Sigmoid colon (tissue), 7 donors: Measurements from ENCODE around the gene THRB. TPM values are rescaled to one million over a fixed set of nuclear protein-coding genes. Genes with fewer than 3 reads are reported as not detected.

Experiments
- DNase-seq: peaks from one replicate; pipeline ENCODE4 v3.0.0-alpha.2; 2019
- H3K27ac ChIP-seq, 4 donors: fragments of 200-600 bp; sonication (generic); one replicate each; pipeline ENCODE4 v1.5.1; 2016 to 2019; ENCODE audit warnings: mild to moderate bottlenecking in 1 of 4
- H3K27me3 ChIP-seq, 3 donors: fragments of 200-600 bp; sonication (generic); one replicate each; pipeline ENCODE4 v1.5.1; 2019; ENCODE audit warnings: mild to moderate bottlenecking in 1 of 3
- H3K36me3 ChIP-seq, 4 donors: fragments of 200-600 bp; sonication (generic); one replicate each; pipeline ENCODE4 v1.5.1; 2016 to 2019
- H3K4me1 ChIP-seq, 4 donors: fragments of 200-600 bp; sonication (generic); one replicate each; pipeline ENCODE4 v1.5.1; 2017 to 2019
- H3K4me3 ChIP-seq, 4 donors: fragments of 200-600 bp; sonication (generic); one replicate each; pipeline ENCODE4 v1.5.1; 2017 to 2019; ENCODE audit warnings: mild to moderate bottlenecking in 2 of 4, moderate library complexity in 1 of 4
- H3K9me3 ChIP-seq, 4 donors: fragments of 200-600 bp in 3 of 4; sonication (generic) in 3 of 4; one replicate each; pipeline versions ENCODE4 v1.5.1 to v1.6.1; 2013 to 2019
- EP300 ChIP-seq, 4 donors: sonication (generic); formaldehyde crosslinking; IDR thresholded peaks; one replicate each; pipeline ENCODE4 v1.6.1; 2017; ENCODE audit warnings: antibody characterized with exemption in 4 of 4
- POLR2A ChIP-seq, 2 donors: fragments of 450-650 bp; IDR thresholded peaks; one replicate each; pipeline ENCODE4 v1.6.1; 2016; ENCODE audit warnings: antibody characterized with exemption in 2 of 2, mild to moderate bottlenecking in 2 of 2, moderate library complexity in 2 of 2
- POLR2AphosphoS5 ChIP-seq, 4 donors: sonication (generic); formaldehyde crosslinking; IDR thresholded peaks; one replicate each; pipeline ENCODE4 v1.6.1; 2017; ENCODE audit warnings: antibody characterized with exemption in 4 of 4
- WGBS, 2 donors: extraction: QIAGEN DNeasy Blood & Tissue Kit; methylation state at CpG; one replicate each; pipeline ENCODE4 v1.1.7; 2013; 5-methylcytosine and 5-hydroxymethylcytosine counted together
- intact Hi-C: fragments of 100-400 bp; cut with DNase I; formaldehyde crosslinking; loops from one replicate; pipeline ENCODE4 v1.15.1; 2023
- polyA plus RNA-seq, 3 donors: library from polyadenylated mRNA; stranded (reverse); fragments of 200-250 nt; gene quantifications; one replicate each; pipeline ENCODE4 v1.2.3, GENCODE V29; 2013
- total RNA-seq, 4 donors: library from RNA; depleted of rRNA; stranded (reverse); fragments of >200 nt; gene quantifications; one replicate each; pipeline ENCODE4 v1.1.0, GENCODE V29; 2016
- TF ChIP-seq, protein P1 (sequence below), 4 experiments: fragments of 450-650 bp in 3 of 4; fragments of 200-600 bp in 1 of 4; IDR thresholded peaks; one replicate each; pipeline ENCODE4 v1.5.1; 2016 to 2019; ENCODE audit warnings: antibody characterized with exemption in 4 of 4, mild to moderate bottlenecking in 3 of 4, moderate library complexity in 2 of 4
- donor health status: healthy with polysubstance abuse.
- donor health status: Bipolar disorder and iron deficiency.
- donor health status: healthy.

THRB gene
- total and polyA plus RNA-seq, 7 donors: 7.2 to 49.5 (median 29.7) TPM

DNA sequence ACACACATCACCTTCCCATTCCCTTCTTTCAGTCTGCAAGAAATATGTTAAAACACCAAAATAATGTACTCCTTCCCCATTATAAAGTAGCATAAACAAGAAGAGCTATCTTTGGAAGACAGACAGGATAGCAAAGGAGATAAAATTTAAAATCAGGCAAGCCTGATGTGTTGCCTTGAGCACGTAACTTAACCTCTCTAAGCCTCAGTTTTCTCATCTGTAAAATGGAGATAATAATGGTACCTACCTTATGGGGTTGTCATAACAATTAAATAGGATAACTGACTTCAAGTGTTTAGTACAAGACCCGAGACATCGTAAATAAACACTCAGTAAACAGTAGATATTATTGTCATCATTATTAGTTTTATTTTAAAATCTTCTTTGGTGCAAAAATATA lies 407.2 kb downstream of the THRB start:
- H3K9me3 ChIP-seq: no peaks in the 10 kb centered on the region
- DNase-seq: no peak
- no peaks in the 10 kb centered on the region for H3K36me3 ChIP-seq
- no peak overlapping the region for H3K4me3 ChIP-seq
- TF ChIP-seq POLR2AphosphoS5 (IDR thresholded peaks at IDR 0.05) (no peak), POLR2A (IDR thresholded peaks at IDR 0.05) (no peak), EP300 (IDR thresholded peaks at IDR 0.05) (no peak)
- TF ChIP-seq, protein P1, sequence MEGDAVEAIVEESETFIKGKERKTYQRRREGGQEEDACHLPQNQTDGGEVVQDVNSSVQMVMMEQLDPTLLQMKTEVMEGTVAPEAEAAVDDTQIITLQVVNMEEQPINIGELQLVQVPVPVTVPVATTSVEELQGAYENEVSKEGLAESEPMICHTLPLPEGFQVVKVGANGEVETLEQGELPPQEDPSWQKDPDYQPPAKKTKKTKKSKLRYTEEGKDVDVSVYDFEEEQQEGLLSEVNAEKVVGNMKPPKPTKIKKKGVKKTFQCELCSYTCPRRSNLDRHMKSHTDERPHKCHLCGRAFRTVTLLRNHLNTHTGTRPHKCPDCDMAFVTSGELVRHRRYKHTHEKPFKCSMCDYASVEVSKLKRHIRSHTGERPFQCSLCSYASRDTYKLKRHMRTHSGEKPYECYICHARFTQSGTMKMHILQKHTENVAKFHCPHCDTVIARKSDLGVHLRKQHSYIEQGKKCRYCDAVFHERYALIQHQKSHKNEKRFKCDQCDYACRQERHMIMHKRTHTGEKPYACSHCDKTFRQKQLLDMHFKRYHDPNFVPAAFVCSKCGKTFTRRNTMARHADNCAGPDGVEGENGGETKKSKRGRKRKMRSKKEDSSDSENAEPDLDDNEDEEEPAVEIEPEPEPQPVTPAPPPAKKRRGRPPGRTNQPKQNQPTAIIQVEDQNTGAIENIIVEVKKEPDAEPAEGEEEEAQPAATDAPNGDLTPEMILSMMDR (IDR thresholded peaks at IDR 0.05): no peak
- H3K27me3 ChIP-seq: no peaks in the 10 kb centered on the region
- intact Hi-C loops: no loop called here
- H3K4me1 ChIP-seq: no peaks in the 10 kb centered on the region
- H3K27ac ChIP-seq: no peak overlapping the region
- WGBS, 2 donors: 90 to 94% methylated on average over 3 of the region's 3 CpGs

DNA sequence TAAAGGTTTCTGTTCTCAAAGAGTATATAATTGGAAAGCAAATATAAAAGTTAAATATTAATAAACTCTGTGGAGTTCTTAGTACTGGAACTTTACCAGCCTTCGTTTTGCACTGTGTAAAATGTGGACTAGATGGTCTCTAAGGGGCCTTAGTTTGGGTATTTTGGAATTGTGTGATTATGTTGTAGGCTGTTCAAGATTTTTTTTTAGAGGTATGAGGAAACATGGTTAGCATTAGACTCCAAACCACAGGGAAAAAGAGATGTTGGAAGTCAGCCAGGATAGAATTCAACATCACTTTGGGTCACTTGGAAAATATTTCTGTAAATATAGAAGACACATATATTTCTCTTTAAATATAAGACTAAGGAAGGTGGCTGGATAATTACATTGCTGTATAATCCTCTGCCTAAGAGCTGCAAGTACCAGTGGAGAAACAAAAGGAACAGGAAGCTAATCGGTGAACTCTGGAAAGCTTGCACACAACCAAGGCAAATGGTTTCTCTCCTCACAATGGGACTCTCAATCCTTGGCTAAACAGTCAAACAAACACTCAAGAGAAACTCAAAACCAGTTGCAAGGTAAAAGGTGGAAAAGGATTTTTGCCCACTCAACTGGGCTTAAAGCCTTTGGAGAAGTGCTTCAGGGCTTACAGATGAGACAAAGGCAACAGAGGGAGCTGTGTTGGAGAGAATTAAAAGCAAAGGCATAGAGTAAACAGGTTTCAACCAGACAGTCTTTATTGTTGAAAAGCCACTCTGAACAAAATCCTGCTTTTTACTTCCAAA lies 407.8 kb downstream of the THRB start:
- WGBS, 2 donors: 8 to 50% methylated on average over 2 of the region's 2 CpGs
- H3K36me3 ChIP-seq: no peaks in the 10 kb centered on the region
- TF ChIP-seq POLR2A (IDR thresholded peaks at IDR 0.05) (no peak), EP300 (IDR thresholded peaks at IDR 0.05) (no peak), POLR2AphosphoS5 (IDR thresholded peaks at IDR 0.05) (no peak)
- TF ChIP-seq, protein P1 (IDR thresholded peaks at IDR 0.05): no peak
- H3K9me3 ChIP-seq: no peaks in the 10 kb centered on the region
- intact Hi-C loops: no loop called here
- H3K27ac ChIP-seq: no peak overlapping the region
- no peaks in the 10 kb centered on the region for H3K4me1 ChIP-seq
- H3K4me3 ChIP-seq: no peak overlapping the region
- DNase-seq: no peak
- no peaks in the 10 kb centered on the region for H3K27me3 ChIP-seq

DNA sequence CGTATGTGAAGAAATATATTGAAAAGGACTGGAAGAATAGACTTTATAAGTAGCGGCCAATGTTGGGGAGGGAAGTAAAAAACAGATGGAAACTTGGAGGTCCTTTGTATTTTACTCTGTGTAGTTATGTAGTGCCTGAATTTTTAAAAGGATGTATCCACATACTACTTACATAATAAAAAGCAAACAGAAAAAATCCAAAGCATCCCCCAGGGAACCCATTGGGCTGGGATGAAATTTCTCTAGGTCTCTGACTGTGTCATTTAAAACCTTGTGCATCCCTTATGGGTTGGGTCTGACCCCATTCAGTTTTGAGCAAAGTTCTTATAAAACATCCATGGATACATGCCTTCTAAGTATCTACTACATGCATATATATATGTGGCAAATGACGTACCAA lies 408.4 kb downstream of the THRB start:
- Histone ChIP-seq H3K27ac (no peak overlapping the region), H3K4me1 (no peaks in the 10 kb centered on the region), H3K9me3 (no peaks in the 10 kb centered on the region), H3K27me3 (no peaks in the 10 kb centered on the region), H3K36me3 (no peaks in the 10 kb centered on the region), H3K4me3 (no peak overlapping the region)
- 66 to 82% methylated on average over 3 of the region's 3 CpGs for WGBS, 2 donors
- TF ChIP-seq EP300 (IDR thresholded peaks at IDR 0.05) (no peak), POLR2AphosphoS5 (IDR thresholded peaks at IDR 0.05) (no peak), POLR2A (IDR thresholded peaks at IDR 0.05) (no peak)
- TF ChIP-seq, protein P1 (IDR thresholded peaks at IDR 0.05): no peak
- intact Hi-C loops: no loop called here
- DNase-seq: no peak

DNA sequence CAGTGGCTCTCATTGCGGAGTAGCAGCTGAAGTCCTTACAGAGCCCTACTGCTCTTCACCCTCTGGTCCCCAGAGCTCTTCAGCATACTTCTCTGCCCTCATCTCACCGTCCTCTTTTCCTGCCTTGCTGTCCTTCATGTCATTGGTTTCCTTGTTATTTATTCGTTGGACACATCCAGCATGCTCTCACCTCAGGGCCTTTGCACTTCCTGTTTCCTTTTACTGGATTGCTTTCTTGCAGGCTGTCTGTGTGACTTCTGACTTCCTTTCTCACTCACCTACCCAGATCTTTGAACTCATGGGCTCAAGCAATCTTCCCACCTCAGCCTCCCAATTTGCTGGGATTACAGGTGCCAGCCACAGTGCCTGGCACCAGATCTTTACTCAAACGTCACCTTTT lies 422.5 kb downstream of the THRB start:
- Histone ChIP-seq H3K4me3 (no peak overlapping the region), H3K4me1 (peaks cover 0 to 8% (median 0%) of the 10 kb centered on the region in 4 donors), H3K27me3 (no peaks in the 10 kb centered on the region), H3K9me3 (no peaks in the 10 kb centered on the region), H3K27ac (no peak overlapping the region), H3K36me3 (no peaks in the 10 kb centered on the region)
- WGBS, 2 donors: 78 to 84% methylated on average over 4 of the region's 4 CpGs
- TF ChIP-seq POLR2AphosphoS5 (IDR thresholded peaks at IDR 0.05) (no peak), EP300 (IDR thresholded peaks at IDR 0.05) (no peak), POLR2A (IDR thresholded peaks at IDR 0.05) (no peak)
- TF ChIP-seq, protein P1 (IDR thresholded peaks at IDR 0.05): no peak
- intact Hi-C loops: no loop called here
- DNase-seq: no peak
